HG02571 (cell line): ENCODE data around the gene FBXL19.

ENCODE experiments used
- ATAC-seq: cut with Tn5 transposase; IDR thresholded peaks from one replicate; pipeline ENCODE4 v1.9.1; 2021; ENCODE audit warnings: mild to moderate bottlenecking, moderate library complexity; ENCODE audit not compliant: unreplicated experiment

The FBXL19 gene

DNA sequence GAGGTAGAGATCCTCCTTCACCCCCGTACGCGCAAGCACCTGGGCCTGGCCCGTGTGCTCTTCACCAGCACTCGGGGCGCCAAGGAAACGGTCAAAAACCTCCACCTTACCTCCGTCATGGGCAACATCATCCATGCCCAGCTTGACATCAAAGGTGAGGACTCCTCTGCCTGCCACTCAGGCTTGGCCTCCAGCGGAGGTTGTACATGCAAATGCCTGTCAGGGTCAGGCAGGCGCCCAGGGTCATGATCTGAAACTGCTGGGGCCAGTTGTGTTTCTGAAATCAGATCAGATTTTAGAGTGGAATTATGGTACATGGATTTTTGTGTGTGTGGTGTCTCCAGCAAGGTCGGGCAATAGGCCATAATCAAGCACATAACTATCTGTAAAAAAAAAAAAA, 38.0 kb downstream of the FBXL19 start:
- ATAC-seq: no peak

DNA sequence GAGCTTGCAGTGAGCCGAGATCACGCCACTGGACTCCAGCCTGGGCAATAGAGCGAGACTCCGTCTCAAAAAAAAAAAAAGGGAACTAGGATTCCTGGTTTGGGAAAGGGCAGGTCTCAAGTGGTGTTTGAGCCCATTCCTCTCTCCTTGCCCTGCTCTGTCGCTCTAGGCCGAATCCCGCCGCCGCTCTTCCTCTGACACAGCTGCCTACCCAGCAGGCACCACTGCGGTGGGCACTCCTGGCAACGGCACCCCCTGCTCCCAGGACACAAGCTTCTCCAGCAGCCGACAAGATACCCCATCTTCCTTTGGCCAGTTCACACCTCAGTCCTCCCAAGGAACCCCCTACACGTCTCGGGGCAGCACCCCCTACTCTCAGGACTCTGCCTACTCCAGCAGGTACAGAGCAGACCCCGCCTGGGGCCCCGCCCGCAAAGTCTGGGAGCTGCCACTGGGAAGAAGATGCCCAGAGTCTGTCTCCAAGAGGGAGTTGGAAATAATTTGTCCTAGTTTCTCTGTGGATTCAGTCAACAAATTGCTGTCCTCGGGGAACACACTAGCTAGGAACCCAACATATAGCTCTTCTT, 40.6 kb downstream of the FBXL19 start:
- ATAC-seq: no peak

DNA sequence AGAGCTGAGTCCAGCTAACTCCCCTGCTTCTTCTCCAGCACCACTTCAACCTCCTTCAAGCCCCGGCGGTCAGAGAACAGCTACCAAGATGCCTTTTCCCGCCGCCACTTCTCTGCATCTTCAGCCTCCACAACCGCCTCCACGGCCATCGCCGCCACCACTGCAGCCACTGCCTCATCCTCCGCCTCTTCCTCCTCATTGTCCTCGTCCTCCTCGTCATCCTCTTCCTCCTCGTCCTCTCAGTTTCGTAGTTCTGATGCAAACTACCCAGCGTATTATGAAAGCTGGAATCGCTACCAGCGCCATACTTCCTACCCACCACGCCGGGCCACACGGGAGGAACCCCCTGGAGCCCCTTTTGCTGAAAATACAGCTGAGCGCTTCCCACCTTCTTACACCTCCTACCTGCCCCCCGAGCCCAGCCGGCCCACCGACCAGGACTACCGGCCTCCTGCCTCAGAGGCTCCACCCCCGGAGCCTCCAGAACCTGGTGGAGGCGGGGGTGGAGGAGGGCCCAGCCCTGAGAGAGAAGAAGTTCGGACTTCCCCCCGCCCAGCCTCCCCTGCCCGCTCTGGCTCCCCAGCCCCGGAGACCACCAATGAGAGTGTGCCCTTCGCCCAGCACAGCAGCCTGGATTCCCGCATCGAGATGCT, 41.3 kb downstream of the FBXL19 start:
- ATAC-seq: no peak

DNA sequence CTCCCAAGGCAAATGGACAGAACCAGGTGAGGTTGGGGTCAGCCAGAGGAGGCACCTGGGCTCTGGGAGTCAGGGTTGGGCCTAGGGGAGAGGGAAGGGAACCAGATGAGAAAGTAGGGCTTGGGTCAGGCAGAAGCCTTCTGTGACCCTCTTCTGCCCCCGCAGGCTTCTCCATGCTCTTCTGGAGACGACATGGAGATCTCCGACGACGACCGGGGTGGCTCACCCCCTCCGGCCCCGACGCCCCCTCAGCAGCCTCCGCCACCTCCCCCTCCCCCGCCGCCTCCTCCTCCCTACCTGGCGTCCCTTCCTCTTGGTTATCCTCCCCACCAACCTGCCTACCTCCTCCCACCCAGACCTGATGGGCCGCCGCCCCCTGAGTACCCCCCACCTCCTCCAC, 42.1 kb downstream of the FBXL19 start:
- ATAC-seq: no peak

DNA sequence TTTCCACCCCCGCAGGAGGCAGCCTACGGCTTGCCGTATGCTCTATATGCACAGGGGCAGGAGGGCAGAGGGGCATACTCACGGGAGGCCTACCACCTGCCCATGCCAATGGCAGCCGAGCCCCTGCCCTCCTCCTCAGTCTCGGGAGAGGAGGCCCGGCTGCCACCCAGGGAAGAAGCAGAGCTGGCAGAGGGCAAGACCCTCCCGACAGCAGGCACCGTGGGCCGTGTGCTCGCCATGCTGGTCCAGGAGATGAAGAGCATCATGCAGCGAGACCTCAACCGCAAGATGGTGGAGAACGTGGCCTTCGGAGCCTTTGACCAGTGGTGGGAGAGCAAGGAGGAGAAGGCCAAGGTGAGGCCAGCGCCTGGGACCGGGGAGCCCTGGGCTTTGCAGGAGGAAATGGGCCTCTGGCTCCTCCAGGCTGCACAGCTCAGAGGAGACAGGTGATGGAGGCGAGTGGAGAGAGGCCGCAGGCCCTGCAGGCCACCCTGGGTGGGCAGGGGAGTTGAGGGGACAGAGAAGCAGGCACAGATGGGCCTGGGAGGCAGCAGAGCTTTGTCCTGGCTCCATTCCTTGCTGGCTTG, 42.8 kb downstream of the FBXL19 start:
- ATAC-seq: no peak

DNA sequence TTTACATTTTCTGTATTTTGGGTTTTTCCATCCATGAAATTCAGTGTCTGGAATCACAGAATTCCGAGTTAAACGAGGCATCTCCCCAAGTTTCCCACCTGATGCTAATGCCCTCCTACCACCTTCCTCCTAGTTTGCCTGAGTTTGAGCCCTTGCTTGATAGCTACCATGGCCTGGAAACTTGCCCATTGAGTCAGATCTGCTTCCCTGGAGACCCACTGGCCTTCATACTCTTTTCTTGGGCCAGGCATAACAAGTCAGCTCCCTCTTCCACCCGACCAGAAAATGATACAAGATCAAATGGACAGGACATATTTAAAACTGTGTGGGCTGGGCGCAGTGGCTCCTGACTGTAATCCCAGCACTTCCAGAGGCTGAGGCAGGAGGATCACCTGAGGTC, 44.4 kb downstream of the FBXL19 start:
- ATAC-seq: no peak

DNA sequence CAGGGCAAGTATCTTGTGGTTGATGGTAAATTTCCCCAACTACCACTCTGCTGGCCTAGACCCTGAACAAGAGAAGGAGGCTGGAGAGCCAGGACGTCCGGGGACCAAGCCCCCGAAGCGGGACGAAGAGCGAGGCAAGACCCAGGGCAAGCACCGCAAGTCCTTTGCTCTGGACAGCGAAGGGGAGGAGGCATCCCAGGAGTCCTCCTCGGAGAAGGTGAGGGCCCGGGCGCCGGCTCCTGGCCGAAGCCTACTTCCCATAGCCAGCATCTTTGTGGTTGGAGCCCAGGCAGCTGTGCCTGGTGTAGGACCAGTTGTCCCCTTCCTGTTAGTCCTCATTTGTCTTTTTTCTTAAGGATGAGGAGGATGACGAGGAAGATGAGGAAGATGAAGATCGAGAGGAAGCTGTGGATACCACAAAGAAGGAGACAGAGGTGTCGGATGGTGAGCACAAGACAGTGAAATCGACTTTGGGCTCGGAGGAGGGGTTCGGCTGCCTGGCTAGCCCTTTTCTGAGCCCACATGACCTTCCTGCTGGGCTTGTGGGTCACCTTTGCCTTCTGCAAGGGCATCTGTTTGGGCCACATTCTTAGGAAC, 46.0 kb downstream of the FBXL19 start:
- no peak for ATAC-seq

DNA sequence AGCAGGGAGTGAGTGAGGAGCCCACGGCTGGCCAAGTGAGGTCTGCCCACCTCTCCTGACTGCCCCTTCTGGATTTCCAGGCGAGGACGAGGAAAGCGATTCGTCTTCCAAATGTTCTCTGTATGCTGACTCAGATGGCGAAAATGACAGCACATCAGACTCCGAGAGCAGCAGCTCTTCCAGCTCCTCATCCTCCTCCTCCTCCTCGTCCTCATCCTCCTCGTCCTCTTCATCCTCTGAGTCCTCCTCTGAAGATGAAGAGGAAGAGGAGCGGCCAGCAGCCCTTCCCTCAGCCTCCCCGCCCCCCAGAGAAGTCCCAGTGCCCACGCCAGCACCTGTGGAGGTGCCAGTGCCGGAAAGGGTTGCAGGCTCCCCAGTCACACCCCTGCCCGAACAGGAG, 47.9 kb downstream of the FBXL19 start:
- ATAC-seq: no peak

DNA sequence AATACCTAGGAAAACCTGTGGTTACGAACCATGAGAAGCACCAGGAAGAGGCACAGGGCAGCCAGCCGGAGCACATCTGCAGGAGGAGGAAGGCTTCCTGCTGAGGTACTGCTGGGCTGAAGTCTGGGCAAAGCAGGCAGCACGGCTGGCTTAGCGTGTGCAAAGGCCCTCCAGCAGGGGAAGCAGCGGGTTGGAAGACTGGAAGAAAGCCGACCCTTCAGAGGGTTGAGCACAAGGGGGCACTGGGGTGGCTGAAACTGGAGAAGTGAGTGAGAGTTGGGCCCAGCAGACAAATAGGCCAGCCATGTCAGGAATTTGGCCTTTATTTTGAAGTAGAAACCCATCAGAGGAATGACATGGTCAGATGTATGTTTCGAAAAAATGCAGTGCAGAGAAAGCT, 49.5 kb downstream of the FBXL19 start:
- ATAC-seq: no peak

DNA sequence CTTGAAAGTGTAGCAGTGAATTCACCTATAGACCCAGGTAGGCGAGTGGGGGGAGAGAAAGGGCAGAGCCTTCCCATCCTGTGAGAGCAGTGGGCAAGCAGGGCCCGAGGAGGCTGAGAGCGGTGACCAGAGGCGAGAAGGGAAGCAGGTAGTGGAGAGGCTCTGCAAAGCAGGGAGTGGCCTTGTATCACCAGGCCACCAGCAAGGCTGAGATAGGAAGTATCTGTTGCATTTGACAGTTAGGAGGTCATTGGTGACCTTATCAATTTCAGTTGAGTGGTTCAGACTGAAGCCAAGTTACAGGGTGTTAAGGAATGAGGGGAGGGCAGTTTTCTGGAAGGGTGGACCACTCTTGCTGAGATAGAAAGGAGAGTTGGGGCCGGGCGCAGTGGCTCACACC, 51.0 kb downstream of the FBXL19 start:
- ATAC-seq: no peak

DNA sequence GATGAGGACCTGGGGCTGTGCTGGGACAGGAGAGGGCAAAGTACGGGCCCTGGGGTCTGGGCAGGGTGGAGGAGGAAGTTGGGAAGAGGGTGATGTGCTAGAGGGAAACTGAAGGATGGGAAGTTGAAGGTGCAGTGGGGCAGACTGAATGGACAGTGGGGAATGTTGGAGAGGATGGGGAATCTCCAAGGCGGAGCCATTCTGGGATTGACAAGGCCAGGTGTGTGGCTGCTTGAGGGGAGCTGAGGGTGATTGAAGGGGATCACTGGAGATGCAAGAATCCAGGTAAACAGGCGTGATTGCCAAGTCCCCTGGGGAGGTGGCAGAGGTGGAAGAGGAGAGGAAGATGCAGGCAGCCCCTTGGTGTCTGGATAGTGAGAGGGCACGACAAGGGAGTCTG, 53.1 kb downstream of the FBXL19 start:
- ATAC-seq: no peak

DNA sequence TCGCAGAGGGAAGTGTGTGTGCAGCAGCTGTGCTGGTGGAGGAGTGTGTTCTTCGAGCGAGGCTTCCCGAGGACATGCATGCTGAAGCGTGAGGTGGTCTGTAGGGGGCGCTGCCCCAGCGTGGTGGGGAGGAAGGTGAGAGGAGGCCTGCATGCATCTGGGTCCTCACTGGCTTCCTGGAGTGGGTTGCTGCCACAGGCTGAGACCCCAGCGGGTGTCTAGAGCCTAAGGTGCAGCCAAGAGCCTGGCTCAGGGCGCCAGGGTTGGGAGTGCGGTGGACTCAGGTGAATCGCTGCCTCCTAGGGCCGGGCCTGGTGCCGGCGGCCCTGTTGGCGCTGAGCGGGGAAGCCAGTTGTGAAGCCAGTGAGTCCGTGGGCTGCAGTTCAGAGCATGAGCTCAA, 54.1 kb downstream of the FBXL19 start:
- no peak for ATAC-seq

DNA sequence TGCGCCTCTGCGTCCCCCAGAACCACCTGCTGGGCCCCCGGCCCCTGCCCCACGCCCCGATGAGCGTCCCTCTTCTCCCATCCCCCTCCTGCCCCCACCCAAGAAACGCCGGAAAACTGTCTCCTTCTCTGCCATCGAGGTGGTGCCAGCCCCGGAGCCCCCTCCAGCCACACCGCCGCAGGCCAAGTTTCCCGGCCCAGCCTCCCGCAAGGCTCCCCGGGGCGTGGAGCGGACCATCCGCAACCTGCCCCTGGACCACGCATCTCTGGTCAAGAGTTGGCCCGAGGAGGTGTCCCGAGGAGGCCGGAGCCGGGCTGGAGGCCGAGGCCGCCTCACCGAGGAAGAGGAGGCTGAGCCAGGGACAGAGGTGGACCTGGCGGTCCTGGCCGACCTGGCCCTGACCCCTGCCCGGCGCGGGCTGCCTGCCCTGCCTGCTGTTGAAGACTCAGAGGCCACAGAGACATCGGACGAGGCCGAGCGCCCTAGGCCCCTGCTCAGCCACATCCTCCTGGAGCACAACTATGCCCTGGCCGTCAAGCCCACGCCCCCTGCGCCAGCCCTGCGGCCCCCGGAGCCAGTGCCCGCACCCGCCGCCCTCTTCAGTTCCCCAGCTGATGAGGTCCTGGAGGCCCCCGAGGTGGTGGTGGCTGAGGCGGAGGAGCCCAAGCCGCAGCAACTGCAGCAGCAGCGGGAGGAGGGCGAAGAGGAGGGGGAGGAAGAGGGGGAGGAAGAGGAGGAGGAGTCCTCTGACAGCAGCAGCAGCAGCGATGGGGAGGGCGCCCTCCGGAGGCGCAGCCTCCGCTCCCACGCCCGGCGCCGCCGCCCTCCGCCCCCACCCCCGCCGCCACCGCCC, 56.0 kb downstream of the FBXL19 start:
- ATAC-seq: no peak

DNA sequence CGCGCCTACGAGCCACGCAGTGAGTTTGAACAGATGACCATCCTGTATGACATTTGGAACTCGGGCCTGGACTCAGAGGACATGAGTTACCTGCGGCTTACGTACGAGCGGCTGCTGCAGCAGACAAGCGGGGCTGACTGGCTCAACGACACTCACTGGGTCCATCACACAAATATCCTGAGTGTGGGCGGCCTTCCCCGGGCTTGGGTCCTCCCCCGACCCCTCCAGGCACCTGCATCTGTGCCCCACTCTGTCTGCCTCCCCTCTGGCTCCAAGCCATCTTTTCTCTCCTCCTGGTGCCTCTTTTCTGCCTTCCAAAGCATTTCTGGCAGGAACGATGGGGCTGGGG, 56.6 kb downstream of the FBXL19 start:
- no peak for ATAC-seq

DNA sequence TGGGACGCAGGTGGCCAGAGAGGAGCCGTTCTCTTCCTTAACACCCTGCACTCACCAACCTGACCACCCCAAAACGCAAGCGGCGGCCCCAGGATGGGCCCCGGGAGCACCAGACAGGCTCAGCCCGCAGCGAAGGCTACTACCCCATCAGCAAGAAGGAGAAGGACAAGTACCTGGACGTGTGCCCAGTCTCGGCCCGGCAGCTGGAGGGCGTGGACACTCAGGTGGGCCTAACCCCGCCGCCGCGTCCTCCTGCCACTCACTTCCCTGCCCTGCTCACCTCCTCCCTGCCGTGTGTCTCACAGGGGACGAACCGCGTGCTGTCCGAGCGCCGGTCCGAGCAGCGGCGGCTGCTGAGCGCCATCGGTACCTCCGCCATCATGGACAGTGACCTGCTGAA, 57.1 kb downstream of the FBXL19 start:
- ATAC-seq: no peak

DNA sequence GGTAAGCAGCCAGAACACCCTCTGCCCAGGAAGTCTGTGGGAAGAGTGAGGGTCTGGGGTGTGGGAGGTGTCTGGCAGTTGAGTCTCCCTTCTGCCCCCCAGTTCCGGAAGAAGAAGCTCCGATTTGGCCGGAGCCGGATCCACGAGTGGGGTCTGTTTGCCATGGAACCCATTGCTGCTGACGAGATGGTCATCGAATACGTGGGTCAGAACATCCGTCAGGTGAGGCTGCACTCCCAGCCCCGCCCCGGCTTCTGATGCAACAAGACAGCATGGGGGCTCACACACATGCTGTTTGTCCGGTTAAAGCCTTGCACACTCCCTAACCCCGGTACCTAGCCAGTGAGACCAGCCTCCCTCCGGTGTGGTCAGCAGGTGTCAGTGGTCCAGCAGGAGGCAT, 57.6 kb downstream of the FBXL19 start:
- ATAC-seq: no peak

DNA sequence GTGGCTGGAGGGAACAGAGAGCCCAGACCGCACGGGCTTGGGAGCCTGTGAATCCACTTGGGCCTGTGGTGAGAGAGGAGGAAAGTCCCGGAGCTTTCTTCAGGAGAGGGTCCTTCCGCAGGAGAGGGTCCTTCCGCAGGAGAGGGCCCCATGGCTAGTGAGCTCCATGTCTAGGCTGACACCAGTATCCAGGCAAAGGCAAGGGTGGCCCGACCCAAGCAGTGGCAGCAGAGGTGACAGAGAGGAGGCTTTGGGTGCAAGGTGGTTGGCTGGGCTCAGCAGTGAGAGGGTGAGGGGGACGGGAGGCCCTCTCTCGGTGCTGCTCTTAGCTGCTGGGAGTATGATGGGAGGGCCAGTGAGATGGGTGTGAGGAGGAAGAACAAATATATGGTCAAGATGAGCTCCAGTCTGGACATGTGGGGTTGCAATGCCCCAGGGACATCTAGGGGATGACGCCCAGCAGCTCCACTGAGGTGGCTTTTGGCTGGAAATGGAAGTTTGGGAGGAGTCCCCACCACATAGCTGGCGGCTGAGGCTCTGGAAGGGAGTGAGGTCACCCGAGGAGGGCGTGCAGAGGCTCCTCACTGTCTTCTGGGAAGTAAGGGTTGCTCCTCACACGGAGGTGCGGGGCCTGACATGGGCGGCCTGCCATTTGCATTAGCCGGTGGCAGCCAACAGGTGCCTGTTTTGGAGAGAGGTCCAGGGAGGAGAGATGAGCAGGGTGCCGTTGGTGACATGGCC, 59.3 kb downstream of the FBXL19 start:
- ATAC-seq: no peak

DNA sequence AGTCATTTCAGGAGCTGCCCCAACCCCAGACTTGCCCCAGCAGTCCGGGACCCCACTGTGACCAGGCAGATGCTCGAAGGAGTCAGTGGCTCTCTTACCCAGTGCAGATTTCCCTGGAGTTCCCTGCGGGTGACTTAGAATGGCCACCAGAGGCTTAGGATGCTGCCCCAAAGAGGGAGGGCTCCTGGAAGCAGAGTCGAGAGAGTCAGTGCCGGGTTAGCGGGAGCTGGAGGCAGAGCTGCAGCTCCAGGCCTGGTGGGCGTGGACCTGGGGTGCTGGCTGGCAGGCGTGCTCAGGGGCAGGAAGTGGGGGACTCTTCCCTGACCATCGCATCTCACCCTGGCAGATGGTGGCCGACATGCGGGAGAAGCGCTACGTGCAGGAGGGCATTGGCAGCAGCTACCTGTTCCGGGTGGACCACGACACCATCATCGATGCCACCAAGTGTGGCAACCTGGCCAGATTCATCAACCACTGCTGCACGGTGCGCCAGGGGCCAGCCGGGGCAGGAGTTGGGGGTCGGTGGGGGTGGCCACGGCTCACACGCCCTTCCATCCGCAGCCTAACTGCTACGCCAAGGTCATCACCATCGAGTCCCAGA, 60.0 kb downstream of the FBXL19 start:
- no peak for ATAC-seq

DNA sequence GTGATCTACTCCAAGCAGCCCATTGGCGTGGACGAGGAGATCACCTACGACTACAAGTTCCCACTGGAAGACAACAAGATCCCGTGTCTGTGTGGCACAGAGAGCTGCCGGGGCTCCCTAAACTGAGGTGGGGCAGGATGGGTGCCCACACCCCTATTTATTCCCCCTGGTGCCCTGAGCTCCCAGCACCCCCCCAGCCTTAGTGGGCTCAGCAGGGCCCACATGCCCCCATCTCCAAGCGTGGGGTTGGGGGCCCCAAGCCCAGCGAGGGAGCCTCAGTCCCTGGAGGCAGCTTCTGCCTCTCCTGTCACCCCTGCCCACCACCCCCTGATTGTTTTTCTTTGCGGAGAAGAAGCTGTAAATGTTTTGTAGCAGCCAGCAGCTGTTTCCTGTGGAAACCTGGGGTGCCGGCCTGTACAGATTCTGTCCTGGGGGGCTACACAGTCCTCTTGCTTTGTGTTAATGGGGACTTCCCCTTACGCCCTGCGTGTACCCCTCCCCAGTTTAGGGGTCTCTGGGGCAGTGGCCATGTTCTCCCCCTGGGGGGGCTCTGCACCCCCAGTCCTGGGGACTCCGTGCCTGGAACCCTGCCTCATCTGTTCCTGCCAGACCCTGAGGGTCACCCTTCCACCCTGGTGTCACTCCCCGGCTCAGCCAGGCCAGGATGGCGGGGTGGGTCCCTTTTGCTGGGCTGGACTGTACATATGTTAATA, 60.7 kb downstream of the FBXL19 start:
- no peak for ATAC-seq
